Activated T-helper 17 cell treated with anti-CD3 and anti-CD28 coated beads, Interleukin-2, amount 50 U/mL, for 72 hours (primary cell): ENCODE results near the gene LOXL3. TPM values are rescaled to one million over a fixed set of nuclear protein-coding genes. Genes with fewer than 3 reads are reported as not detected.

Experiments
- ATAC-seq: fragments of 150-1000 bp; cut with Tn5 transposase; replicated peaks from 2 replicates; pipeline ENCODE4 v1.10.0; 2021; ENCODE audit warnings: mild to moderate bottlenecking, moderate library complexity
- H3K27ac Mint-ChIP-seq: one replicate; pipeline ENCODE4 v1.8.0; 2022; ENCODE audit warnings: mixed read lengths
- H3K27me3 Mint-ChIP-seq: one replicate; pipeline ENCODE4 v1.8.0; 2022; ENCODE audit warnings: mixed read lengths
- H3K36me3 Mint-ChIP-seq: one replicate; pipeline ENCODE4 v1.8.0; 2022; ENCODE audit warnings: low read depth, mild to moderate bottlenecking, mixed read lengths
- H3K4me1 Mint-ChIP-seq: one replicate; pipeline ENCODE4 v1.8.0; 2022; ENCODE audit warnings: mixed read lengths
- H3K4me3 Mint-ChIP-seq: one replicate; pipeline ENCODE4 v1.8.0; 2022; ENCODE audit warnings: mild to moderate bottlenecking, mixed read lengths
- H3K9me3 Mint-ChIP-seq: one replicate; pipeline ENCODE4 v1.8.0; 2022; ENCODE audit warnings: mixed read lengths
- total RNA-seq, 2 donors: library from RNA; stranded (reverse); gene quantifications; one replicate each; pipeline ENCODE4 v1.2.3, GENCODE V29; 2022

Gene LOXL3
- total RNA-seq, 2 donors from 2014 or later = 2.0 to 4.4 TPM

DNA sequence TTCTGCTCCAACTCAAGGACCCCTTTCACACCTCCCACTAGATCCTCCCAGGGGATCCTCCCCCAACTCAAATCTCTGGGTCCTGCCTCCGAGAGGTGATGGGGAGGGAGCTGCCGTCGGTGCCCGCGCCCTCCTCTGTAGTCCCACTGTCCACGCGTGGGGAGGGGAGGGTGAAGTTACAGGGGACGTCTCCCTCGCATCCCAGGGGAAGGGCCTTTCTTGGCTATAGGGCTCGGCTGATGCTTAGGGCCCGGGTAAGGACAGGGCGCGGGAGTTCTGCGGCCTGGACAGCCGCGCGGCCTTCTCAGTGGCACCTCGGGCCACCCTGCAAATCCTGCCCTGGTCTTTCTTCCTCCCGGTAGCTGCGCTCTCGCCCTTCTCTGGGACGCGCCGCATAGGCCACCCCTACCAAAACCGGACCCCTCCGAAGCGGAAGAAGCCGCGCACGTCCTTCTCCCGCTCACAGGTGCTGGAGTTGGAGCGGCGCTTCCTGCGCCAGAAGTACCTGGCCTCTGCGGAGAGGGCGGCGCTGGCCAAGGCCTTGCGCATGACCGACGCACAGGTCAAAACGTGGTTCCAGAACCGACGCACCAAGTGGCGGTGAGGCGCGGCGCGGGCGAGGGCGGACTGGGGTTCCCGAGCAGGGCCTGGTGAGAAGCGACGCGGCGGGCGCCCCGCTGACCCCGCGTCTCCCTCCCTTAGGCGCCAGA lies 38.3 kb downstream of the LOXL3 start:
- no peaks in the 10 kb centered on the region for H3K4me1 Mint-ChIP-seq
- peak; percentile 16 for ATAC-seq
- H3K36me3 Mint-ChIP-seq = no peaks in the 10 kb centered on the region
- H3K27me3 Mint-ChIP-seq = peaks cover 35% of the 10 kb centered on the region
- H3K4me3 Mint-ChIP-seq = peak overlapping the region; percentile 84
- H3K9me3 Mint-ChIP-seq = no peaks in the 10 kb centered on the region
- H3K27ac Mint-ChIP-seq = peak overlapping the region; percentile 73

DNA sequence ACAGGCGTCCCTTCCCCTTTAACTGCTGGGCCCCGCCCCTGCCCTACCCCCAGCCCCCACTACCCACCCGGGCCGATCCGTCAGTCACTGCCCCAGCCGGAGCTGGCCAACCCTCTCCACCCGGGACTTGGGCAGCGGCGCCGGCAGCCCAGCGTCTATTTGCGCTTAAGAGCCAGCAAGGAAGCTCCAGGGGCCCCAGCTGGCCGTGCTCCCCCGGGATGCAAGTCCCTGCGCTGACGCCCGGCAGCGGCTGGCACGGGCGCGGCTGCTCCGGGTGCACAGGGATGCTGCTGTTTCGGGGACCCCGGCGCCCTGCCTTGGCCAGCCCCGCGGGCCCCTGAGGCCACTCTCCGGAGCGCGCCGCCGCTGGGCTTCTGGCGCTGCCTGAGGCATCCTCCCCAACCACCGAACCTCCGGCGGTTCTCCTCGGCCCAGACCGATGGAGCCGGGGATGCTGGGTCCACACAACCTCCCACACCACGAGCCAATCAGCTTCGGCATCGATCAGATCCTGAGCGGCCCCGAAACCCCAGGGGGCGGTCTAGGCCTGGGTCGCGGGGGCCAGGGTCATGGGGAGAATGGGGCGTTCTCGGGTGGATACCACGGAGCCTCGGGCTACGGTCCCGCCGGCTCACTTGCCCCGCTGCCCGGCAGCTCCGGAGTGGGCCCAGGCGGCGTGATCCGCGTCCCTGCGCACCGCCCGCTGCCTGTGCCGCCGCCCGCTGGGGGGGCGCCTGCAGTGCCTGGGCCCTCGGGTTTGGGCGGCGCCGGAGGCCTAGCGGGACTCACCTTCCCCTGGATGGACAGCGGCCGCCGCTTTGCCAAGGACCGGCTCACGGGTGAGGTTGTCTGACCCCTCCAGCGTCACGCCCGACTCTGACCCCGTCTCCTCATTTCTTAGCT lies 39.1 kb downstream of the LOXL3 start, which contains the start of gene TLX2:
TSS of gene TLX2 (plus strand) at position 83 of the 903 bp plus-strand sequence. CDS start at position 440, 357 bp downstream.
- Mint-ChIP-seq H3K36me3 (no peaks in the 10 kb centered on the region), H3K4me1 (peaks cover 3% of the 10 kb centered on the region), H3K27me3 (peaks cover 28% of the 10 kb centered on the region), H3K4me3 (peak within 1 kb of the TSS; percentile 84), H3K9me3 (no peaks in the 10 kb centered on the region), H3K27ac (peak within 1 kb of the TSS; percentile 73)
- ATAC-seq = peak; percentile 24

DNA sequence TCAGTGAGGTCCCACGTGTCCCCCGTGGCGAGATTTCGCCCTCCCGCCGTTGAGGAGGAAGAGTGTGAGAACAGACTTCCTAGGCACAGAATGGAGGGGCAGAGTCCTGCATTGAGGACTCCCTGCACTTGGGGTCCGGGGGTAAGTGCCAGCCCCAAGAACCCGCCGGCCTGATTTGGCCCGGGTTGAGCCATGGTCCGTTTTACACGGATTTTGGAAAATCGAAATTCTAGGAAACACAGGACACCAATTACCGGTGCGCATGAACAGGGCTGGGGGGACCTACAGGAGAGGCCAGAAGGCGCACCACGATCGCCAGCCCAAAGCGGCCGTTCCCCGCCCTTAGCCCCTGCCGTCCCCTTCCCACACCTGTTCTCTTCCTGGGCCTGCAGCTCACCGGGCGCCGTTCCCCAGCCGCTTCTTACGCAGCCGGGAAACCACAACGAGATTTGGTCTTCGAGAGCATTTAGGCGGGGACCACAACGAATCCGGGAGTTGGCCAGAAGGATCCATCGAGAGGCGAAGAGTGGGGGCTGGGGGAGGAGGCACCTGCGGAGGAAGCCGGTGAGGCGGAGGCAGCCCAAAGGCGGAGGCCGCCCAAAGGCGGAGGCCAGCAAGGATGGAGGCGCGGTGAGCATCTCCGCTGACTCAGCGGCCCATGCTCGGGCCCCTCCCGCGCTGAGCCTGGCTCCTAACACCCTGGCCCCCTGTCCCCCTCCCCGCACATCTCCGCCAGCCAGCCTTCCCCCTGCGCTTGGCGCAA lies 40.0 kb downstream of the LOXL3 start:
- no peaks in the 10 kb centered on the region for H3K9me3 Mint-ChIP-seq
- peaks cover 5% of the 10 kb centered on the region for H3K4me1 Mint-ChIP-seq
- peaks cover 25% of the 10 kb centered on the region for H3K27me3 Mint-ChIP-seq
- H3K36me3 Mint-ChIP-seq = no peaks in the 10 kb centered on the region
- peak overlapping the region; percentile 54 for H3K4me3 Mint-ChIP-seq
- peak; percentile 51 for ATAC-seq
- no peak overlapping the region for H3K27ac Mint-ChIP-seq

DNA sequence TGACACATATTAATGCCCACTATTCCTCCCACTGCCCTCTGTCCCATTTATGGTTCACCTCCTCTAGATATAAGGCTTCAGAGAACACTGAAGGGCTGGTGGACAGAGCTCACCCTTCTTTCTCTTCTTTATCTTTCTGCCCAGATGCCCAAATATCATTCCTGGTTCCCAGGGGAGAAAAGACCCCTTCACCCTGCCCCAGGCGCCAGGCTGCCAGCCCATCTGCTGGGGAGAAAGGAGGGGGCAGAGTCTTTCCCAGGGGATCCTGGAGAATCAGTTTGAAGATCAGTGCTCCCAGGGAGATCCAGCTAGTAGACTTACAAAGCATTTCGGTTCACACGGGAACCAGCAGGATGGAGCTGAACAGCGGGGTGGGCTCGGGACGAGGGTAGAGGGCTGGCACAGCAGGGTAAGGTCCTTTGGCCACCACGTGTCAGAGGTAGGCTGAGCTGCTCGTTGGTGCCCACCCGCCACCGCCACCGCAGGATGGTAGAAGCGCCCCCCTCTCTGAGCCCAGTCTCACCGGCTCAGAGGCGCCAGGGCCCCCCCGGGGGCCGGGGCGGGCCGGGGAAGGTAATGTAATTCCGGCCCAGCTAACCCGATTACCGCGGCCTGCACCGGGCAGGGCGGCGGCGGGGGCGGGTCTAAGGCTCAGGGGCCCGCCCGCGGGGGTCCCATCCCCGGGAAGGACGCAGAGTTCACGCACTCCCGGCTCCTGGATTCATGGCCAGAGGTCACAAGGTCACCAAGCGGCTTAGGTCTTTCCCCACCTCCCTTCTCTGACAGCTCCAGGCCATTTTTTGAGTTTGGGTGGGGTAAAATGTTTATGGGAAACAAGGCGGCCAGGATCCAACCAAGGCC lies 40.8 kb downstream of the LOXL3 start:
- Mint-ChIP-seq H3K4me1 (peaks cover 5% of the 10 kb centered on the region), H3K27ac (no peak overlapping the region), H3K27me3 (peaks cover 18% of the 10 kb centered on the region), H3K4me3 (peak overlapping the region; percentile 54), H3K9me3 (no peaks in the 10 kb centered on the region), H3K36me3 (no peaks in the 10 kb centered on the region)
- no peak for ATAC-seq

DNA sequence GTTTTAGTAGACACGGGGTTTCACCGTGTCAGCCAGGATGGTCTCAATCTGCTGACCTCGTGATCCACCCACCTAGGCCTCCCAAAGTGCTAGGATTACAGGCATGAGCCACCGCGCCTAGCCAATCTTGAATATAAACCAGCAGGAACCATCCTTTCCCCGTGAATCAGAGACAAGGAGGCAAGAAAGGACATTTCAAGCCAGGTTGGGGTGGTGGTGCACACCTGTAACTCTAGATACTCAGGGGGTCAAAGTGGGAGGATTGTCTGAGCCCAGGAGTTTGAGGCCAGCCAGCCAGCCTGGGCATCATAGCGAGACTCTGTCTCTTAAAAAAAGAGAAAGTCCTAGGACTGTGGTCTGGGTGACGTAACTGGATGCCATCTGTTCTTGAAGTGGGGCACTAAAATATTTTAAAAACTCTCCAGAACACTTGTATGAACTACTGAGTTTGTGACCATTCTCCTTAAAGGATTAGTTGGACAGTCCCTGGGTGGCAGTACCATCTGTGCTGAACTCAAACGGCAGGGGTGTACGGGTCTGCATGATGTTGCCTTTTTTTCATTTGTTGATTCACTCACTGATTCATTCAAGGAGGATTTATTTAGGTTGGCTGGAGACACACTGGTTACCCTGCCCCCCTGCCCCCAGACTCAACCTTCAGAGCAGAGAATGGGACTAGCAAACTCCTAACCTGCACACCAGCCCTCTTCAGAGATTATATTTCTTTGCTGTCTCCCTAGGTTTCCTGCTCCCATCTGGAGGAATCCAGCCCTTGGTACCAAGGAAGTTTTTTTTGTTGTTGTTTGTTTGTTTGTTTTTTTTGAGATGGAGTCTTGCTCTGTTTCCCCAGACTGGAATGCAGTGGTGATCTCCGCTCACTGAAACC lies 42.4 kb downstream of the LOXL3 start:
- H3K27ac Mint-ChIP-seq = no peak overlapping the region
- H3K27me3 Mint-ChIP-seq = peaks cover 5% of the 10 kb centered on the region
- peaks cover 14% of the 10 kb centered on the region for H3K4me1 Mint-ChIP-seq
- no peak overlapping the region for H3K4me3 Mint-ChIP-seq
- peaks cover 14% of the 10 kb centered on the region for H3K36me3 Mint-ChIP-seq
- H3K9me3 Mint-ChIP-seq = no peaks in the 10 kb centered on the region
- no peak for ATAC-seq

DNA sequence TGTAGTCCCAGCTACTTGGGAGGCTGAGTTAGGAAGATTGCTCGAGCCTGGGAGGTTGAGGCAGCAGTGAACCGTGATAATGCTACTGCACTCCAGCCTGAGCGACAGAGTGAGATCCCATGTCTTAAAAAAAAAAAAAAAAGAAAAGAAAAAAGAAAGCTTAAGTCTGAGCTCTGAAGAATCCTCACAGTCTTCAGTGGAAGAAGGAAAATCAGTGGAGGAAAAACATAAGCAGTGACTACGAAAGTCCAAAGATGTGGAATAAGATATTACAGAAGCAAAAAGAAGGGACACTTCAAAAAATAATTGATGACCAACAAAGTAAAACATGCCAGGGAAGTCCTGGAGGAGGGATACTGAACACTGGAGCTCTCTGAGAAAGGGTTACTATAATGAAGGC lies 43.5 kb downstream of the LOXL3 start:
- H3K4me3 Mint-ChIP-seq = no peak overlapping the region
- H3K27me3 Mint-ChIP-seq = peaks cover 3% of the 10 kb centered on the region

DNA sequence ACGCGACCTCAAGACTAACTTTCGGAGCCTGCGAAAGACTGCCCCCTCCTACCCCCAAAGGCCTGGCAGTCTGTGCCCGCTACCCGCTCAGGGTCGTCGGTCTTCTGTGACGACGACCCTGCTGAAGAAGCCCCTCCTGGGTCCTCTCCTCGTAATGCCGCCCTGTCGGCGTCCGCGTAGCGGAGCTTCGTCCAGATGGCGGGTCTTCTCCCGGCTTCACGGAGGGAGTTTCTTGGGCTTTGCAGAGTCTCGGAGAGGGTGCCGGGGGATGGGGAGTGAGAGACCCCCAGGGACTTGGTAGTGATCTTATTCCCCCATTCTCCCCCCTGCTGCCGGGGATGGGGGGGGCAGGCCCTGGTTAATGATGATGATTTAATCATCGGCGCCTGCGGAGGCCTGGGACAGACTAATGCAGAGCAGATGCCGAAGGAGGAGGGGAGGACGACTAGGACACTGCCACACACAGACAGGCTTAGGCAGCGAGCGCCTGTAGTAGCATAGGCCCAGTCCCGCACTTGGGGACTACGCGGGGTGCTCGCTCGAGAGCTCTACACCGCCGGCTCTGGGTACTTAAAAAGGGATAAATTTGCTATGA lies 45.7 kb downstream of the LOXL3 start:
- peaks cover 28% of the 10 kb centered on the region for H3K4me1 Mint-ChIP-seq
- peaks cover 40% of the 10 kb centered on the region for H3K36me3 Mint-ChIP-seq
- ATAC-seq = peak; percentile 5
- H3K27ac Mint-ChIP-seq = peak overlapping the region; percentile 99
- no peaks in the 10 kb centered on the region for H3K9me3 Mint-ChIP-seq
- peak overlapping the region; percentile 94 for H3K4me3 Mint-ChIP-seq
- H3K27me3 Mint-ChIP-seq = peaks cover 11% of the 10 kb centered on the region

More for the DNA sequence above, 43.5 kb downstream of the LOXL3 start:
- ATAC-seq = no peak
- no peaks in the 10 kb centered on the region for H3K9me3 Mint-ChIP-seq
- peaks cover 25% of the 10 kb centered on the region for H3K36me3 Mint-ChIP-seq
- H3K27ac Mint-ChIP-seq = no peak overlapping the region
- H3K4me1 Mint-ChIP-seq = peaks cover 18% of the 10 kb centered on the region

DNA sequence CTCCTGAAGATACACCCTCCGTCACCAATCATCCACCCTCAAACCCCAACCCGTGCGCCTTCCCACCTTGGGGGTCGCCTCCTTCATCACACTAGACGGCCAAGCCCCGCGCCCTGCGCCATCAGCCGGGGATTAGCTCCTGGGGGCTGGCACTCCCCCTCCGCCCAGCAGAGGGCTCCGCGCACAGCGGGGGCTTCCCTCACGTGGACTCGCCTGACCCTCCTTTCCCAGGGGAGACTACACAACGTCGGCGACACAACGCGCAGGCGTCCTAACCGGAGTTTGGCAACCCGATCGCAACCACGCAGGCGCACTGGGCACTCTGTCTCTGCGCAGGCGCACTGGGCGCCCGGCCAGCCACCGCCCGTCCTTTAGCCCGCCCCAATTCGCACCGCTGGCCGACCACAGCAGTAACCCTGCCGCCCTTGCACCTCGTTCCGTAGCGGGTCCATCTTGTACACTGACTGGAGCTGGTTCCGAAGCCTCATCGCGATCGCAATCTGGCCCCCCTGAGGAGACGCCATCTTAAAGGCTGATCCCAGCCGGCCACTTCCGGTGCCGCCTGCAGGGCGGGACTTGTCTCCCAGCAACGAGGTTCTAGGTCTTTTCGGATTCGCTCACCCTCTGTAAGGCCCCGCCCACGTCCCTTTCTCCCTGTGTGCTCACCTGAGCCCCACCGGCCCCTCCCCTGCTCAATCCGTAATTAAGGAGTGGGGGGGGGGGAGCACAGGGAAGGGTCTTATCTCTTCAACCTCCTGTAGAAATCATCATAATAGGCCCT lies 46.4 kb downstream of the LOXL3 start, which contains the start of gene PCGF1:
TSS of gene PCGF1 (minus strand) at position 551 of the 781 bp plus-strand sequence. CDS start at position 524, 27 bp downstream.
- Mint-ChIP-seq H3K9me3 (no peaks in the 10 kb centered on the region), H3K27ac (peak within 1 kb of the TSS; percentile 99), H3K27me3 (peaks cover 11% of the 10 kb centered on the region), H3K36me3 (peaks cover 40% of the 10 kb centered on the region), H3K4me1 (peaks cover 28% of the 10 kb centered on the region), H3K4me3 (peak within 1 kb of the TSS; percentile 94)
- peak; percentile 95 for ATAC-seq

DNA sequence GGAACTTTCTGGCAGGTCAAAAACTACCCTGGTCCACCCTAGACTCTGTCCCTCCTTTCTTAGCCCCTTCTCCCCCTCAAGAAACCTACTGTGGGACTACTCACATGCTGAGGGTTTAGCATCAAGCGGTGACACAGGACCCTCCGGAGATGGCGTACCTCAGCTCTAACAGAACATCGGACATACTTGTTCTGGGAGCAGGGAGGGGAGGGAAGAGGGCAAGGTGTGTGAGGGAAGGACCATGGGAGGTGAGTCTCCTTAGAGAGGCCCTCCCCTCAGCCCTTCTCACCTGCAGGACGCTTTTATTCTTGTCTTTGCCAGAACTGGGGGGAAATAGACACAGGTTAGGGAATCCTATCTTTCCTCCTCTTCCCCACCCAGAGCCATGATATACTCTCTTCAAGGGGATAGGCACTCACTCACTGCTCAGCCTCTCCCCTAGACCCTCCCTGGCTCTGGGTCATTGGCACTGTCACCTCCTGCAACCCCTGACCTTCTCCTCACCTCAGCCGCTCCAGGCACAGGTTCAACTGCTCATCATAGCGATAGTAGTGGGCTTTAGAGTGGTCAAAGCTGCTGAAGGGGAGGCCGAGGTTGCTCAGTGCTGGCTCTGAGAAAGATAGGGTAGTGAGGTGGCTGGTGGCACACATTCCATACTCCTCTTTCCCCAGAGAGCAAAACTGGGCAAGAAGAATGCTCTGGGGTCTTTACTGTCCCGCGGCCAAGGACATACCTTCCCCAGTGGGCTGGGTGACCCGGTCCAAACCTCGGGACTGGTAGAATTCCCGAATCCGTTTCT lies 48.1 kb downstream of the LOXL3 start:
- Mint-ChIP-seq H3K36me3 (peaks cover 40% of the 10 kb centered on the region), H3K4me3 (peak overlapping the region; percentile 94), H3K27me3 (peaks cover 19% of the 10 kb centered on the region), H3K9me3 (no peaks in the 10 kb centered on the region), H3K27ac (no peak overlapping the region), H3K4me1 (peaks cover 28% of the 10 kb centered on the region)
- ATAC-seq = no peak

DNA sequence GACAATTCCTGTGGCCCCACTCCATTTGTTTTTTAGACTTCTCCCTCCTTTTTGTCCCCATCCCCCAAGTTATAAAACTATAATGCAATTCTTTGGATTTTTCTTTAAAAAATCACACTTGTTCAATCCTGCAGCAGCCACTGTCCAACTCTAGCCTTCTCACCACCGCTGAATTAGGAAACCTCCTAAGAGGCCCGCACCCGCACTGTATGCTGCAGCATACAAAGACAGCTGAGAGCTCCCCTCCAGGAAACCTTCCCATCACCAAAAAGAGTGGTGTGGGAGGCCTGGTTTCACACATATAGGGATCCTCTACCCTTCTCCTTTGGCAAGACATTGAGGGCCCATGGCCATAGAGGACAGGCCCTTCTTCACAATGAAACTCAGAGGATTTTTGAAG lies 49.2 kb downstream of the LOXL3 start:
- Mint-ChIP-seq H3K36me3 (peaks cover 40% of the 10 kb centered on the region), H3K4me3 (peak overlapping the region; percentile 69), H3K27ac (no peak overlapping the region), H3K9me3 (no peaks in the 10 kb centered on the region), H3K27me3 (peaks cover 26% of the 10 kb centered on the region), H3K4me1 (peaks cover 25% of the 10 kb centered on the region)
- ATAC-seq = no peak
